GM23248 (cell line): ENCODE results near the gene TMC2.

ENCODE experiments used
- EZH2 ChIP-seq: fragments of 200-600 bp; sonication (generic); IDR thresholded peaks from 2 replicates; pipeline ENCODE4 v1.6.1; 2018; ENCODE audit warnings: antibody characterized with exemption, mild to moderate bottlenecking; ENCODE audit not compliant: insufficient read depth, poor library complexity, severe bottlenecking
- EZH2phosphoT487 ChIP-seq: fragments of 200-600 bp; sonication (generic); IDR thresholded peaks from 2 replicates; pipeline ENCODE4 v1.6.1; 2018; ENCODE audit warnings: antibody characterized with exemption, moderate library complexity, mild to moderate bottlenecking, low read depth; ENCODE audit not compliant: insufficient read depth

- TF ChIP-seq EZH2 (no peak), EZH2phosphoT487 (no peak)
These were observed 67.6 kb downstream of the TMC2 start for GRCh38 chr20:2603816-2604505.
